ENCODE data around the gene SHOC2.

Gene SHOC2

DNA sequence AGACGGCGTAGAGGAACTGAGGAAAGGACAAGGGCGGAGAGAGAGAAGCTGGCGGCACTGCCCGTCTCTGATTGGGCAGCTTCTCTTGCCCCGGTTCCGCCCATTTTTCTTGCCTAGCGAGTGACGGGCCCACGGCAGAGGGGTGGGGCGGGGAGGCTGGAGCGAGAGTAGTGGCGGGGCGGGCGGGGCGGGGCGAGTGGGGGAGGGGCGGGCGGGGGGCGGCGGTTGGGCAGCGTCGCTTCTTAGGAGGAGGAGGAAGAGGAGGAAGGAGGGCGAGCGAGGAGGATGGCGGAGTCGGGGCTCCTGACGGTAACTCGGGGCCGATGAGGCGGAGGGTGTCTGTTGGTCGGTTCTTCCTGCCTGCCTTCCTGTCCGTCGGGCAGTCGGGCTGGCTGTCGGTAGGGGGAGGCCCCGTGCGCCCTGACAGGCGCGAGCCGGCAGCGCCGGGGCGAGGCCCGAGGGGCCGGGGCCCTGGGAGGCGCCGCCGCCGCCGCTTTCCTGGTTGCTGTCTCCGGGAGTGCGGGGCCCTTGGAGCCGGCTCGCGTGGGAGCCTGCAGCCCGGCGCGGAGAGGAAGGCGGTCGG is at the start of gene SHOC2:
Gene SHOC2 (plus strand): TSS at position 256 of the 583 bp plus-strand sequence. CDS start 44,755 bp downstream, outside the sequence.
- DNase-seq, result peak; percentile 99

DNA sequence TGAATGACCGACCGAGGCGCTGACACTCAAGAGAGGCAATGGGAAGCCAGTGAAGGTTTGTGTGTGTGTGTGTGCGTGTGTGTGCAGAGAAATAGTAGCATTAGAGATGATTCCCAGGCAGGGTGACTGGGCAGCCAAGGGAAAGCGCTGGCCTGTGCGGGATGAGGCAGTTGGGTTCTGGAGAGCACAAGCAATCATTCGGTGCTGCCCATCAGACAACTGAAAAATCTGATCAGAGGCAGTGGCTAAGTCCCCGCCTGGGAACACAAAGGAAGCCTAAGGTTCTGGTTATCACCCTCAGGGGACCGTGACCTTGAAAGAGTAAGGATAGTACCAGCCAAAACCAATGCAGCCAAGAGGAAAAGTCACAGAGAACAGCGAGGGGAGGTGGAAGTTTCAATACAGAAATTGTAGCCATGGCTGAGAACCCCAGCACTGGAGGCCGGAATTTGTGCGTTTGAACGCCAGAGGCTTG is 48.5 kb upstream of the SHOC2 start:
- no peak for DNase-seq

DNA sequence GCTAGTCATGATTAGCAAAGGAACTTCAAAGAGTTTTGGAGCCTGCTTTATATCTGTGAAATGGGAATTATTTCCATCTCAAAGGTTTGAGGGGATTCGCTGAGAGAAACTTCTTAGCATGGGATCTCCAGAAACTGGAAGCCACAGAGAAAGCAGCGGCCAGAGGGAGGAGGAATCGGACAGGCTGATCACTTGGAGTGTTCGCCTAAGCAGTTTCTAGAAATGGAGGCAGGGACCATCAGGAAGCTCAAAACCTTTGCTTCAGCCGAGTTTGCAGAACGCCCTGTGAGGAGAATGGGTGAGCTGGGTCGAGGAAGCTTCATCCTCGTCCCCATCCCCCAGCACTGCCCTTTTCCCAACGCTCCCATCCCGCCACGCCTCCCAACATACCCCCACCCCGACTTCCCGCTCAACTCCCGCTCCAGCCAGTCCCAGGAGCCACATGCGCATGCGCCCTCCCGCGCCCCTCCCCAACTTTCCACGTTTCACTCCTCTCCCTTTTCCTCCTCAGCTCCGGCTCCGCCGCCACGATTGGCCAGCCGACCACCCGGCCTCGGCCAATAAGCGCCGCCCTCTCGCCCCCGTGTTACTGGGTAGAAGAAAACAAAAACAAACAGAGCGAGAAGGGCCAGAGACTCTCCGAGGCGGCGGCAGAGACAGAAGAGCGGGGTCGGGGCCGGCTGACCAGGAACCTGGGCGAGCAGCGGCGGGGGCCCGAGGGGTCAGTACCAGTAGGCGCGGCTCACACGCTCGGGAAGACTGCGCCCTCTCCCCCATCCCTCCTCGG is 47.9 kb upstream of the SHOC2 start, which contains the start of gene PDCD4:
Gene PDCD4 (plus strand): TSS at position 631 of the 787 bp plus-strand sequence. CDS start 4,100 bp downstream, outside the sequence.
- DNase-seq, result peak; percentile 98

- peak; percentile 76 for DNase-seq
These were observed 47.0 kb upstream of the SHOC2 start for GRCh38 chr10:110872145-110872983.

- DNase-seq, result no peak
These were observed 46.1 kb upstream of the SHOC2 start for GRCh38 chr10:110872984-110873923.

- DNase-seq, result no peak
These were observed 45.5 kb upstream of the SHOC2 start for GRCh38 chr10:110873951-110874350.

GRCh38 chr10:110876000-110876399 is 43.4 kb upstream of the SHOC2 start:
- no peak for DNase-seq

GRCh38 chr10:110876788-110877187 is 42.6 kb upstream of the SHOC2 start:
- no peak for DNase-seq

DNA sequence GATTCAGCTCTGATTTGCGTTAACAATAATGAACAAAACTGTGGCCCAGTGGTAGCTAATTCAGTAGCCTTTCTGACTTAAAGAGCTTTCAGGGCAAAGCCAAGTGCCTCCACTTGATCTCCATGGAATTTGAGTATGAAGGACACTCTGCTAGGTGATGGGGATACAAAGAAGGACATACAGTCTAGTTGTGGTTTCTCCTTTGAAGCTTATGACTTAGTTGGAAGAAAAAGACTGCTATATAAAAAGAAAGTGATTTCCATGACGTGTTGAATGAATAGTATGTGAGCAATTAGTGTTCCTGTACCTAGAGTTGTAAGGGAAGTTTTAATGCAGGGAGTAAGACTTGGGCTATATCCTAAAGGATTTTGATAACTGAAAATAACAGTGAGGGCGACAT is 39.4 kb upstream of the SHOC2 start:
- DNase-seq, result no peak

DNA sequence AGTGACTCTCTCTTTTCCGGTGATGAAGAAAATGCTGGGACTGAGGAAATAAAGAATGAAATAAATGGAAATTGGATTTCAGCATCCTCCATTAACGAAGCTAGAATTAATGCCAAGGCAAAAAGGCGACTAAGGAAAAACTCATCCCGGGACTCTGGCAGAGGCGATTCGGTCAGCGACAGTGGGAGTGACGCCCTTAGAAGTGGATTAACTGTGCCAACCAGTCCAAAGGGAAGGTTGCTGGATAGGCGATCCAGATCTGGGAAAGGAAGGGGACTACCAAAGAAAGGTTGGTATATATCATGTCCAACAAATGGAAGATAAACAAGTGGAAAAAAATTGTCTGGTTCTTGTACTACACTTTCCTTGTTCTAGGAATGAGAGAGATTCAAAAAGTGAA is 38.2 kb upstream of the SHOC2 start:
- no peak for DNase-seq

DNA sequence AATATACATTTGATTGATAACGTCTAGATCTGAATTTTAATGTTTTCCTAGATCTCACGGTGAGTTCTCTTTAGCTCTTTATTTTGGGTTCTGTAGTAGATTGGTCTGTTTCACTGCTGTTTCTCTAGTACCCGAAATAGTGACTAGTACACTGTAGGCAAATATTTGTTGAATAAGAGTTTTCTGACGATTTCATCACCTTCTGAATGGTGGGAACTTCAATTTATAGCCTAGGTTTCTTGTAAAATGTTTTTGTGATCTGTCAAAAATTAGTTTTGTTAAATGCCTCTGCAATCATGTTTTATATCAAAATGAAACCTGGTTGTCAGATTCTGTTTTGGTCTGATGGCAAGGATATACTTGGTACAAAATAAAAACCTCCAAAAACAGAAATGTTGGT is 37.5 kb upstream of the SHOC2 start:
- no peak for DNase-seq

DNA sequence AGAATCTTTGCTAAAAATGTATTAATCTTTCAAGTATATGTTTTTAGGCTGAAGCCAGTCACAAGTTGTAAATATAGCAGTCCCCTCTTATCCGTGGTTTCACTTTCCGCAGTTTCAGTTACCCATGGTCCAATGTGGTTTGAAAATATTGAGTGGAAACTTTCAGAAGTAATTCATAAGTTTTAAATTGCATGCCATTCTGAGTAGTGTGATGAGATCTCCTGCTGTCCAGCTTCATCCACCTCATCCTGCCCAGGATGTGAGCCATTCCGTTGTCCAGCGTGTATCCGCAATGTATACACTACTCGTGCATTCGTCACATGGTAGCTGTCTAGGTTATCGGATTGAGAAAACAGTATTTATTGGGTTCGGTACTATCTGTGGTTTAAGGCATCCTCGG is 35.5 kb upstream of the SHOC2 start:
- DNase-seq, result no peak

DNA sequence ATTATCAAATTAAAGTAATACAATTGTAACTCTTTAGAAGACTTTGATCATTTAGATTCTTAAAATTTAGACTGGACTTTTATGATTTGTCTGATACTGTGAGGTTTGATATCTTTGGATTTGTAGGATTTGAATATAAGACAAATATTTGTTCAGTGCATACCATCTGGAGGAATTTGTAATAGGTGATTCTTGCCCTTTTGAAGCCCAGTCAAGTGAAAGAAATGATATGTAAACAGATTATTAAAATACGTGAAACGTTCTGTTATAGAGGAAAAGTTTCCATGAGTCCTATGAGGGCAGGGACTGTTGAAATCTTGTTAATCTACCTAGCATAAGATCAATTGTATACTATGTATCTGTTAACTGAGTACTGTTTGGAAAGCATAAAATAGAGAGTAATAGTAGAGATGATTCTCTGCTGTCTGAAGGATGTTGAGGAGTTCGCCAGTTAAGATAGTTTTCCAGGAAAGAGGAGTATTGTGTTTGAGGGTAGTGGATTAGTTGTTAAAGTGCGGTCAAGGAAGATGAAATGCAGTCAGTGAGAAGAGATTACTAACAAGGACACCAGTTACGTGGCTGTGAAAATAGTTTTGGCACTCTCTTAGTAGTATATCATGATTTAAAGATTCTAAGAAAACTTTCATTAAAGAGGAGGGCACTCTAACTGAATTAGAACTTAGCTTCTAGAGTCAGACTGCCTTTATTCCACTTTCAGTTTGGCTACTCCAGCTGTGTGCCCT is 33.3 kb upstream of the SHOC2 start:
- DNase-seq, result no peak

- no peak for DNase-seq
These were observed 31.8 kb upstream of the SHOC2 start for GRCh38 chr10:110887560-110887959.

DNA sequence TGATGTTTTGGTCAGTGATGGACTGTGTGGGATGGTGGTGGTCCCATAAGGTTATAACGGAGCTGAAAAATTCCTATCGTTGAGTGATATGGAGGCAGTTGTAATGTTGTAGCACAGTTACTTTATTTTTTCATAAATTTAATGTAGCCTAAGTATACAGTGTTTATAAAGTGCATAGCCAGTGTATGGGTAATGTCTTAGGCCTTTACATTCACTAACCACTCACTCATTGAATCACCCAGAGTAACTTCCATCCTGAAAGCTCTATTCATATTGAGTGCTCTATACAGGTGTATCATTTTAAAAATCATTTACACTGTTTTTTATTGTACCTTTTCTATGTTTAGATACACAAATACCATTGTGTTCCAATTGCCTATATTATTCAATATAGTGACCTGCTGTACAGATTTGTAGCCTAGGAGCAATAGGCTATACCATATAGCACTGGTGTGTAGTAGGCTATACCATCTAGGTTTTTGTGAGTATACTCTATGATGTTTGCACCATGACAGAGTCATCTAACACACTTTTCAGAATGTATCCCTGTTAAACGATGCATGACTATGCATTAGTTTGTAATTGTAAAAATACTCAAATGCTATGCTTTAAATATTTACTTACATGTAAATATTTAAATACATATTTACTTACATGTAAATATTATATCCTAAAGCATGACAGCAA is 26.7 kb upstream of the SHOC2 start:
- DNase-seq, result no peak

- peak; percentile 66 for DNase-seq
These were observed 25.7 kb upstream of the SHOC2 start for GRCh38 chr10:110893559-110894179.

- no peak for DNase-seq
These were observed 22.2 kb upstream of the SHOC2 start for GRCh38 chr10:110897184-110897583.

DNA sequence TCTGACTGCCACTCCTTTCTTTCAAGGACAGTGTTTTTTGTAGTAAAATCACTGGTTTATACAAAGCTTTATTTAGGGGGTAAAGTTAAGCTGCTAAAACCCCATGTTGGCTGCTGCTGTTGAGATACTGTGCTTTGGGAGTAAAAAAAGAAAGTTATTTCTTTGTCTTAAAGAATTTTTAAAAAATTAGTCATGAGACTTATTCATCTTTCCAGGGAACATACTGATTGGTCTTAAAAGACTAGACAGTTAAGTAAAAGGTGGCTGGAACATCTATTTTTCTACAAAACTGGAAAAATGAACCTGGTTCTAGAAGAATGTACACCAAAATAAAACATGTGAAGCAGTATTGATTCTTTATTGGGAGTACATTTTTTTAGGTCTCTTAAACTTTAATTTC is 21.0 kb upstream of the SHOC2 start:
- DNase-seq, result no peak

DNA sequence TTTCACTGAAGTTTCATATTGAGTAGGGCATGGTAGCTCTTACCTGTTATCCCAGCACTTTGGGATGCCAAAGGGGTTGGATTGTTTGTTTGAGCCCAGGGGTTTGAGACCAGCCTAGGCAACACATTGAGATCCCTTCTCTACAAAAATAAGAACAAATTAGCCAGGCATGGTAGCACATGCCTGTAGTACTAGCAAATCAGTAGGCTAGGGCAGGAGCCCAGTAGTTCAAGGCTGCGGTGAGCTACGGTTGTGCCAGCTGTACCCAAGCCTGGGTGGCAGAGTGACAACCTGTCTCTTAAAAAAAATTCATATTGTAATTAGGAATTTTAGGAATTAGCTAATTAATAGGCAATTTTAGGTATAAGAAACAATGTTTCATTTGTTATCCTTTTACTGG is 18.4 kb upstream of the SHOC2 start:
- DNase-seq, result no peak
